Stimulated activated CD4-positive, alpha-beta T cell treated with anti-CD3 and anti-CD28 coated beads, Interleukin-2, amount 100 ng/mL, for 24 hours (primary cell): Measurements from ENCODE around the gene DSCAML1.
"Not testable (repeated sequence)": the region's sequence is repeated elsewhere in the genome, so short reads cannot be mapped to it uniquely, and the experiment has no call there.

Experiments
- DNase-seq, 2 donors: peaks; one replicate each; pipeline ENCODE4 v3.0.0-alpha.2; 2020

The DSCAML1 gene

GRCh38 chr11:117794772-117795629 is 2.0 kb downstream of the DSCAML1 start:
- no peak for DNase-seq

GRCh38 chr11:117794135-117794534 is 2.9 kb downstream of the DSCAML1 start:
- DNase-seq: no peak

- no peak for DNase-seq
Measured at GRCh38 chr11:117793583-117793982, 3.4 kb downstream of the DSCAML1 start.

- no peak for DNase-seq
Measured at GRCh38 chr11:117792992-117793391, 4.0 kb downstream of the DSCAML1 start.

- no peak for DNase-seq
Measured at GRCh38 chr11:117792241-117792640, 4.8 kb downstream of the DSCAML1 start.

GRCh38 chr11:117790279-117790678 is 6.7 kb downstream of the DSCAML1 start:
- no peak for DNase-seq

- DNase-seq: no peak
Measured at GRCh38 chr11:117789241-117789640, 7.8 kb downstream of the DSCAML1 start.

- DNase-seq: no peak
Measured at GRCh38 chr11:117786135-117786870, 10.7 kb downstream of the DSCAML1 start.

GRCh38 chr11:117782101-117782500 is 14.9 kb downstream of the DSCAML1 start:
- no peak for DNase-seq

GRCh38 chr11:117781627-117782026 is 15.4 kb downstream of the DSCAML1 start:
- DNase-seq: no peak

GRCh38 chr11:117780456-117780855 is 16.6 kb downstream of the DSCAML1 start:
- no peak for DNase-seq

- DNase-seq: no peak
Measured at GRCh38 chr11:117774553-117774952, 22.5 kb downstream of the DSCAML1 start.

- DNase-seq: no peak
Measured at GRCh38 chr11:117772360-117772759, 24.7 kb downstream of the DSCAML1 start.

GRCh38 chr11:117771841-117772240 is 25.2 kb downstream of the DSCAML1 start:
- no peak for DNase-seq

- DNase-seq: no peak
Measured at GRCh38 chr11:117771197-117771596, 25.8 kb downstream of the DSCAML1 start.

GRCh38 chr11:117770061-117770460 is 27.0 kb downstream of the DSCAML1 start:
- no peak for DNase-seq

GRCh38 chr11:117769533-117769932 is 27.5 kb downstream of the DSCAML1 start:
- no peak for DNase-seq

GRCh38 chr11:117768506-117768905 is 28.5 kb downstream of the DSCAML1 start:
- no peak for DNase-seq

- no peak for DNase-seq
Measured at GRCh38 chr11:117767071-117767470, 29.9 kb downstream of the DSCAML1 start.

GRCh38 chr11:117766576-117766975 is 30.4 kb downstream of the DSCAML1 start:
- no peak for DNase-seq

GRCh38 chr11:117766026-117766425 is 31.0 kb downstream of the DSCAML1 start:
- DNase-seq: no peak

- no peak for DNase-seq
Measured at GRCh38 chr11:117765068-117765467, 31.9 kb downstream of the DSCAML1 start.

- not testable (repeated sequence) for DNase-seq
Measured at GRCh38 chr11:117763465-117763864, 33.6 kb downstream of the DSCAML1 start.

GRCh38 chr11:117761993-117762392 is 35.0 kb downstream of the DSCAML1 start:
- no peak for DNase-seq
